Hepatocyte (in vitro differentiated cells): Measurements from ENCODE around the gene WDR87. TPM values are rescaled to one million over a fixed set of nuclear protein-coding genes. Genes with fewer than 3 reads are reported as not detected.

ENCODE experiments used
- DNase-seq: peaks from one replicate; pipeline ENCODE4 v3.0.0-alpha.2; 2016; ENCODE audit warnings: low spot score
- H2AFZ ChIP-seq: fragments of 200-600 bp; sonication (generic); 2 replicates; pipeline ENCODE4 v1.6.0; 2016; ENCODE audit warnings: antibody characterized with exemption, mild to moderate bottlenecking
- H3K27ac ChIP-seq: fragments of 200-600 bp; sonication (generic); 2 replicates; pipeline ENCODE4 v1.5.1; 2016; ENCODE audit warnings: mild to moderate bottlenecking
- H3K27me3 ChIP-seq: fragments of 200-600 bp; sonication (generic); 2 replicates; pipeline ENCODE4 v1.6.1; 2016
- H3K36me3 ChIP-seq: fragments of 200-600 bp; sonication (generic); replicated peaks from 2 replicates; pipeline ENCODE4 v1.5.1; 2016; ENCODE audit warnings: low read depth; ENCODE audit not compliant: insufficient read depth
- H3K4me1 ChIP-seq: fragments of 200-600 bp; sonication (generic); 2 replicates; pipeline ENCODE4 v1.5.1; 2016; ENCODE audit warnings: mild to moderate bottlenecking, moderate library complexity; ENCODE audit not compliant: insufficient read depth
- H3K4me2 ChIP-seq: fragments of 200-600 bp; sonication (generic); 2 replicates; pipeline ENCODE4 v1.6.0; 2016
- H3K4me3 ChIP-seq: fragments of 200-600 bp; sonication (generic); 2 replicates; pipeline ENCODE4 v1.5.1; 2016; ENCODE audit warnings: mild to moderate bottlenecking
- H3K79me2 ChIP-seq: fragments of 200-600 bp; sonication (generic); 2 replicates; pipeline ENCODE4 v1.6.0; 2017; ENCODE audit warnings: mild to moderate bottlenecking
- H3K9me2 ChIP-seq: fragments of 200-600 bp; sonication (generic); replicated peaks from 2 replicates; pipeline ENCODE4 v1.6.0; 2017; ENCODE audit warnings: mild to moderate bottlenecking; ENCODE audit not compliant: insufficient read depth
- H3K9me3 ChIP-seq: fragments of 200-600 bp; sonication (generic); 2 replicates; pipeline ENCODE4 v1.5.1; 2016; ENCODE audit warnings: low read depth, mild to moderate bottlenecking
- H4K20me1 ChIP-seq: fragments of 200-600 bp; sonication (generic); 2 replicates; pipeline ENCODE4 v1.6.0; 2016; ENCODE audit warnings: mild to moderate bottlenecking; ENCODE audit not compliant: insufficient read depth, poor library complexity, severe bottlenecking
- EZH2 ChIP-seq: fragments of 200-600 bp; sonication (generic); IDR thresholded peaks from 2 replicates; pipeline ENCODE4 v1.6.1; 2016; ENCODE audit warnings: antibody characterized with exemption, mild to moderate bottlenecking, borderline replicate concordance
- EZH2phosphoT487 ChIP-seq: fragments of 200-600 bp; sonication (generic); IDR thresholded peaks from one replicate; pipeline ENCODE4 v1.6.1; 2018; ENCODE audit warnings: antibody characterized with exemption, mild to moderate bottlenecking, low read depth, moderate library complexity; ENCODE audit not compliant: unreplicated experiment, severe bottlenecking
- WGBS: methylation state at CpG from one replicate; pipeline ENCODE4 v1.1.6; 2016; ENCODE audit warnings: low lambda C conversion rate; ENCODE audit errors: missing lambda C conversion rate; 5-methylcytosine and 5-hydroxymethylcytosine counted together
- polyA plus RNA-seq: library from polyadenylated mRNA; unstranded; fragments of >200 nt; fragmentation: Nextera tagmentation; extraction: Ambion mirVana; gene quantifications from 2 replicates; pipeline ENCODE4 v1.2.1, GENCODE V29; 2016
- total RNA-seq: library from RNA; depleted of rRNA; stranded (reverse); fragments of >200 nt; gene quantifications from 2 replicates; pipeline ENCODE4 v1.2.3, GENCODE V29; 2014
- TF ChIP-seq, protein P1 (sequence below): fragments of 200-600 bp; sonication (generic); IDR thresholded peaks from 2 replicates; pipeline ENCODE4 v1.5.1; 2016; ENCODE audit warnings: antibody characterized with exemption, mild to moderate bottlenecking; ENCODE audit not compliant: poor library complexity

WDR87 gene
- total and polyA plus RNA-seq, 2 experiments from 2014 or later, result not detected

- H2AFZ ChIP-seq, result peak within 1 kb of the TSS; percentile 93
- H4K20me1 ChIP-seq, result no peaks in the 10 kb centered on the region
- no peaks in the 10 kb centered on the region for H3K27me3 ChIP-seq
- peak within 1 kb of the TSS; percentile 90 for H3K27ac ChIP-seq
- WGBS, result under 1% methylated on average over 80 of the region's 95 CpGs
- H3K4me1 ChIP-seq, result no peaks in the 10 kb centered on the region
- H3K4me3 ChIP-seq, result peak within 1 kb of the TSS; percentile 76
- H3K9me3 ChIP-seq, result no peaks in the 10 kb centered on the region
- TF ChIP-seq EZH2 (no peak), EZH2phosphoT487 (no peak)
- TF ChIP-seq, protein P1, sequence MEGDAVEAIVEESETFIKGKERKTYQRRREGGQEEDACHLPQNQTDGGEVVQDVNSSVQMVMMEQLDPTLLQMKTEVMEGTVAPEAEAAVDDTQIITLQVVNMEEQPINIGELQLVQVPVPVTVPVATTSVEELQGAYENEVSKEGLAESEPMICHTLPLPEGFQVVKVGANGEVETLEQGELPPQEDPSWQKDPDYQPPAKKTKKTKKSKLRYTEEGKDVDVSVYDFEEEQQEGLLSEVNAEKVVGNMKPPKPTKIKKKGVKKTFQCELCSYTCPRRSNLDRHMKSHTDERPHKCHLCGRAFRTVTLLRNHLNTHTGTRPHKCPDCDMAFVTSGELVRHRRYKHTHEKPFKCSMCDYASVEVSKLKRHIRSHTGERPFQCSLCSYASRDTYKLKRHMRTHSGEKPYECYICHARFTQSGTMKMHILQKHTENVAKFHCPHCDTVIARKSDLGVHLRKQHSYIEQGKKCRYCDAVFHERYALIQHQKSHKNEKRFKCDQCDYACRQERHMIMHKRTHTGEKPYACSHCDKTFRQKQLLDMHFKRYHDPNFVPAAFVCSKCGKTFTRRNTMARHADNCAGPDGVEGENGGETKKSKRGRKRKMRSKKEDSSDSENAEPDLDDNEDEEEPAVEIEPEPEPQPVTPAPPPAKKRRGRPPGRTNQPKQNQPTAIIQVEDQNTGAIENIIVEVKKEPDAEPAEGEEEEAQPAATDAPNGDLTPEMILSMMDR, result no peak
- no peaks in the 10 kb centered on the region for H3K36me3 ChIP-seq
- H3K4me2 ChIP-seq, result peak within 1 kb of the TSS; percentile 93
- peaks cover 46% of the 10 kb centered on the region for H3K79me2 ChIP-seq
- DNase-seq, result peak; percentile 98
- H3K9me2 ChIP-seq, result no peaks in the 10 kb centered on the region
Measured at GRCh38 chr19:37906869-37907734, 708 bp upstream of the WDR87 start, which contains the start of gene SIPA1L3. SIPA1L3 (plus strand) TSS chr19:37907208; CDS start chr19:38081566, 174,358 bp downstream.

- Histone ChIP-seq H3K4me3 (no peak overlapping the region), H3K9me3 (no peaks in the 10 kb centered on the region), H3K4me2 (no peak overlapping the region), H3K79me2 (peaks cover 7% of the 10 kb centered on the region), H3K36me3 (no peaks in the 10 kb centered on the region), H2AFZ (no peak overlapping the region), H3K27ac (no peak overlapping the region), H3K27me3 (no peaks in the 10 kb centered on the region), H4K20me1 (no peaks in the 10 kb centered on the region), H3K9me2 (no peaks in the 10 kb centered on the region), H3K4me1 (no peaks in the 10 kb centered on the region)
- 75% methylated on average over 2 of the region's 2 CpGs for WGBS
- TF ChIP-seq, protein P1, result no peak
- no peak for DNase-seq
Measured at GRCh38 chr19:37903096-37903495, 3.3 kb downstream of the WDR87 start.

DNA sequence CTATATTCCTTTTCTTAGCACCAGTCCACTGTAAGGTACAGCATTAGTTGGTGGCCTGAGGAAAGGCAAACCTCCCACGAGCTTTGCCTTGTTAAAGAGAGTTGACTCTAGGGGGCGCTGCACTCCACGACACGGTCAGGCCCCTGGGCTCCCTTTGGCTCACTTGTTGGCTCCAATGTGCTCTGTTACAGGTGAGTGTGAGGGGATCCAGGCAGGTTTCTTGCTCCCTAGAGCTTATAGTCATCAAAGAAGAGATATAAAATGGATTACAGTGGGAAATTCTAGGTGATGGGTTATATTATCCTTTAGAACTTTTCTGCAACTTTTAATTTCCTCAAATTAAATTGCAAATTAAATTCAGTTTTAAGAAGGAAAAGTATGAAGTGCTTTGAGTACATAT is 3.7 kb downstream of the WDR87 start:
- H3K4me1 ChIP-seq, result no peaks in the 10 kb centered on the region
- no peaks in the 10 kb centered on the region for H3K36me3 ChIP-seq
- H3K4me2 ChIP-seq, result no peak overlapping the region
- no peaks in the 10 kb centered on the region for H3K9me3 ChIP-seq
- H3K27me3 ChIP-seq, result no peaks in the 10 kb centered on the region
- H3K27ac ChIP-seq, result no peak overlapping the region
- 3% methylated on average over 4 of the region's 4 CpGs for WGBS
- H4K20me1 ChIP-seq, result no peaks in the 10 kb centered on the region
- no peak overlapping the region for H3K4me3 ChIP-seq
- H3K79me2 ChIP-seq, result peaks cover 3% of the 10 kb centered on the region
- H2AFZ ChIP-seq, result no peak overlapping the region
- DNase-seq, result peak; percentile 93
- no peaks in the 10 kb centered on the region for H3K9me2 ChIP-seq
- no peak for TF ChIP-seq EZH2phosphoT487
- no peak for TF ChIP-seq EZH2
- TF ChIP-seq, protein P1, result peak; percentile 82
